ENCODE measurements around the gene NAT8L.

The NAT8L gene

GRCh38 chr4:2092669-2093053, 33.5 kb downstream of the NAT8L start:
- DNase-seq (ENCODE audit: low read depth in 1 of 2, low spot score in 1 of 2): no peak

DNA sequence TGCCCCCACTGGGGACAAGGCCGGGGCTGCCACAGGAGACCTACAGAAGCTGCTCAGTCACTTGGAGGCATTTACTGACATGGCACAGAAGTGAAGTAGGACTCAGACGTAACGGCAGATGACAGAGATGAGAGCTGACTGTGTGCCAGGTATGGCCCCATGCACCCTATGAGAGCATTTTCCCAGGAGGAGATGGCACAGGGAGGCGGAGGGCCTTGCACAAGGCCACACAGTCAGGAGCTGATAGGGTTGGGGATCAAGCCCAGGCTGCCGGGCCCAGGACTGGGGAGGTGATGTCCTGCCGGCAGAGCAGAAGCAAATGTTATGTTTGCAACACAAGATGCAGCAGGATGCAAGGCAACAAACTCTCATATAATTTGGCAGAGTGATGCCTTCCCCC, 34.1 kb downstream of the NAT8L start:
- no peak for DNase-seq (ENCODE audit: low read depth in 1 of 2, low spot score in 1 of 2)

DNA sequence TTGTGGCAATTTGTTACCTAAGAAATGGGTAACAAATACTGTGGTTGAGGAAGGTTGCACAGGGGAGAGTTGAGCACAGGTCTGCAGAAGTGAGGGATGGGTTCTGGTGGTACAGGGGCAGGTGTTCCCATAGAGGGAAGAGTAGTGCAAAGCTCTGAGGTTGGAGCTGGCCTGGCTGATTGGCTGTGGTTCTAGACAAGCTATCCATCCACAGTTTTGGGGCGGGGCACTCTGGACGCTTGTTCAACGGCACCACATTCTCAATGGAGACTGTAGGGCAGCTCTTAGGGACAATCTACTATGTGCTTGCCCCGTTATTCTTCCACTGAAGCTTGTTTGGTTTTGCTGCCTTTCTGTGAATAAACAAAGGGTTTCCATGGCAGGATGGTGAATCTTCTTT, 35.4 kb downstream of the NAT8L start:
- no peak for DNase-seq (ENCODE audit: low read depth in 1 of 2, low spot score in 1 of 2)

GRCh38 chr4:2095236-2096072, 36.3 kb downstream of the NAT8L start:
- DNase-seq (ENCODE audit: low read depth in 1 of 2, low spot score in 1 of 2): no peak

DNA sequence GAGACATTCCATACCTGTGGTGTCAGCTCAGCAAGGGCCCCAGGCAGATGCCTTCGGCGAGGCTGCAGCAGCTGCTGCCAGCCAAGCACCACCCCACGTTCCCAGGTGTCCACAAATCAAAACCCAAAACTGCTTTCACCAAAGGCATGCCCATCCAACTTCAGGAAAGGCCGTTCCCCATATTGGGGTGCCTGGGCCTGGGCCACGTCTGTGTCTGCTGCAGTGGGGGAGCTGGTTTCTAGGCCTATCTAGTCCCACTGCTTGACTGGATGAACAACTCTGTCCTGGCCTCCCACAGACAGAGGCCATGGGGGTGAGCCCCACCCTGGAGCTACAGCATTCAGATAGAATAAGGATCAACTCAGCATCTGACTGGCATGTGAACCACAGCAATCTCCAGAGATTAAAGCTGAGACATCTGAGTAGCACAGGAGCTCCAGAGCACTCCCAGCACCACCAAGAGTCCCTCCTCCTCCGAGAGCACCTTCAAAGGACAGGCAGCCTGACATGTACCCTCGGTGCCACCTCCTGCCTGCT, 37.0 kb downstream of the NAT8L start:
- no peak for DNase-seq (ENCODE audit: low read depth in 1 of 2, low spot score in 1 of 2)

GRCh38 chr4:2101346-2102044, 42.4 kb downstream of the NAT8L start:
- DNase-seq (ENCODE audit: low read depth in 1 of 2, low spot score in 1 of 2): no peak

GRCh38 chr4:2102045-2102883, 43.1 kb downstream of the NAT8L start:
- DNase-seq (ENCODE audit: low read depth in 1 of 2, low spot score in 1 of 2): no peak

DNA sequence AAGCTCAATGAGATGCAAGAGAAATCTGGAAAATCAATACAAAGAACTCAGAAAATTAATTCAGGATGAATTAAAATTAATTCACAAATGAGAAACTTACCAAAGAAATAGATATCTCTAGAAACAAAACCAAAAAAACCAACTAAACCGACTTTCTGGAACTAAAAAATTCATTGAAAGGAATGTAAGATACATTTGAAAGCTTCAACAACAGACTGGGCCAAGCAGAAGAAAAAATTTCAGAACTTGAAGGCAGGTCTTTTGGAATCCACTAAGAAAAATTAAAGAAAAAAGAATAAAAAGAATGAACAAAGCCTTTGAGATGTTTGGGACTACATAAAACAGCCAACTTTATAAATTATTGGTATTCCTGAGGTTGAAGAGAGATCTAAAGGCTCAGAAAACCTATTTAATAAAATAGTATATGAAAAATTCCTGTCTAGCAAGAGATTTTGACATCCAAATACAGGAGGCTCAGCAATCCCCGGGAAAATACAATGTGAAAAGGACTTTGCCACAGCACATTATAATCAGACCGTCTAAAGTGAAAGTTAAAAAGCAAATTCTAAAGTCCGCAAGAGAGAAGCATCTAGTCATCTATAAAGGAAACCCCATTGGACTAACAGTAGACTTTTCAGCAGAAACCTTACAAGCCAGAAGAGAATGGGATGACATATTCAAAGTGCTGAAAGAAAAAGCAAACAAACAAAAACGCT, 44.2 kb downstream of the NAT8L start:
- DNase-seq (ENCODE audit: low read depth in 1 of 2, low spot score in 1 of 2): no peak

- no peak for DNase-seq (ENCODE audit: low read depth in 1 of 2, low spot score in 1 of 2)
Measured at GRCh38 chr4:2103843-2104547, 44.9 kb downstream of the NAT8L start.

DNA sequence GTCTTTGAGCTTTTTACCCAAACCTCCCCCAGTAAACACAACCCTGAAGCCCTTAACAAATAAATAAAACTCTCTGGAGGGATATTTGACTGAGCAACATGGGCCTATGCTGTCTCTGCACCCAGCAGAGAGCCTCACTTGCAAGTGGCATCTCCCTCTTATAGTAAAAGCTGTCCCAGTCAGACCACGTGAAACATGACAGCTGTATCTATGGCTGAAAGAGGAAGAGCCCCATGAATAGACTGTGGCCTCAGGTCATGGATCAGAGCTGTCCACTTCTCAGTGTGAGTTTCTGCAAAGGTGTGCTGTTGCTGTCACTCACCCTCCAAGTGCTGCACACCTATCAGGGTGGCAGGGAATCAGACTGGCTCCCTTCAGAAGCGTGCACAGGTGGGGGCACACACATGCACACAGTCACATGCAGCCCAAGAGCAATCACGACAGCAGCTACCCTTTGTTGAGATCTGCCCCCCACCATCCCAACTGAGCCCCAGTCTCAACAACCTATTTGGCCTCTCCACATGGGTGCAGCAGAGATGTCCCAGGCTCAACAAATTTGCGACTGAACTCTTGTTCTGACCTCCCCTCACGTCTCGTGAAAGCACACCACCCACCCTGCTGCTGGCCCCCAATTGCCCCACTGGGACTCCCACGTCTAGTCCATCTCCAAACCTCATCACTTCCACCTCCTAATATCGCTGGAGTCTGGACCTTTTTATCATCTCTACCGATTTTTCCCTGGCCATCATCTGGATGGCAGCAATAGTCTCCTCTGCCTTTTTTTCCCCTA, 45.6 kb downstream of the NAT8L start:
- DNase-seq (ENCODE audit: low read depth in 1 of 2, low spot score in 1 of 2): no peak

- no peak for DNase-seq (ENCODE audit: low read depth in 1 of 2, low spot score in 1 of 2)
Measured at GRCh38 chr4:2105559-2105958, 46.4 kb downstream of the NAT8L start.

DNA sequence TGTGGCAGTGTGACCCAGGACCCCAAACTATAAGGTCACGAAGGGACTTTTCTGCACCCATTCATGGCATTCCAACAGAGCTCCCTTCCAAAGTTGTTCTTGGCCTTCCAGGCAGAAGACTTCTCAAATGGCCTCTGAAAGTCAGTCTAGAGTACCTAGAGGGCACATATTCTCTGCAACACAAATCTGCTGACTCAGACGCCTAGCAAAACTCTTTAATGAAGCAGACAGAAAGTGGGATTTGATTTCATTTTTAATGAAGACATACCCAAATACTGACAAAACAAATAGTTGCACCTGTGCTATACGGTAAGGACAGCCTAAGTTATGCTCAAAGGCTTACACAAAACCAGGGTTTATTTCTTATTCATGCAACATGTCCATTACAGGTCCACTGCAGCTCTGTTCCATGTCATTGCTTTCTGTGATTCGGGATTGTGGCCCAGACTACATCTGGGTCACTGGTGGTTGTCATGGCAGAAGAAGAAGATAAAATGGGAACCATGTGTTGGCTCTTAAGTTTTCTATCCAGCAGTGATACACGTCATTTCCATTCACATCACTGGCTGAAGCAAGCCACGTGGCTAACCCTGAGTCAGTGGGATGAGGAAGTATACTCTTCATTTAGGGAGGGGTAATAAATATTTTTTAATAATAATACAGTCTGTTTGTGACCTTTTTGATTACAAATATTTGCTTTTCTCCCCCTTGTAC, 57.7 kb downstream of the NAT8L start:
- no peak for DNase-seq (ENCODE audit: low read depth in 1 of 2, low spot score in 1 of 2)

All from activated T-helper 1 cell treated with anti-CD3 and anti-CD28 coated beads, Interleukin-2, amount 50 U/mL, for 16 hours (primary cell).